ENCODE measurements around the gene NAALADL2. TPM values are rescaled to one million over a fixed set of nuclear protein-coding genes. Genes with fewer than 3 reads are reported as not detected.

Gene NAALADL2
- total and polyA plus RNA-seq, 8 donors, result 0.76 to 15.4 (median 7.9) TPM

GRCh38 chr3:175704366-175705055, 845.4 kb downstream of the NAALADL2 start:
- Histone ChIP-seq H3K4me3 (no peak overlapping the region), H3K4me1 (no peaks in the 10 kb centered on the region), H3K27ac (no peak overlapping the region), H3K27me3 (no peaks in the 10 kb centered on the region), H3K9me3 (no peaks in the 10 kb centered on the region), H3K36me3 (no peaks in the 10 kb centered on the region)
- intact Hi-C loops (cut with DNase I), result no loop called here
- no peak for FAIRE-seq
- ATAC-seq, result no peak
- TF ChIP-seq CTCF (IDR thresholded peaks at IDR 0.05), result no peak
- WGBS, 2 donors, result 83 to 91% methylated on average over 6 of the region's 6 CpGs
- no peak for DNase-seq

- DNase-seq (no peak), ATAC-seq (no peak), FAIRE-seq (no peak)
- Histone ChIP-seq H3K36me3 (no peaks in the 10 kb centered on the region), H3K27me3 (no peaks in the 10 kb centered on the region), H3K9me3 (no peaks in the 10 kb centered on the region), H3K4me3 (no peak overlapping the region), H3K4me1 (no peaks in the 10 kb centered on the region), H3K27ac (no peak overlapping the region)
- intact Hi-C loops (cut with DNase I), result no loop called here
- no peak for TF ChIP-seq CTCF (IDR thresholded peaks at IDR 0.05)
These were observed 854.1 kb downstream of the NAALADL2 start for GRCh38 chr3:175713268-175713667.

GRCh38 chr3:175716446-175716845, 857.3 kb downstream of the NAALADL2 start:
- intact Hi-C loops (cut with DNase I), result no loop called here
- H3K9me3 ChIP-seq, result no peaks in the 10 kb centered on the region
- H3K4me1 ChIP-seq, result no peaks in the 10 kb centered on the region
- no peak for FAIRE-seq
- ATAC-seq, result no peak
- TF ChIP-seq CTCF (IDR thresholded peaks at IDR 0.05), result no peak
- no peak overlapping the region for H3K27ac ChIP-seq
- no peaks in the 10 kb centered on the region for H3K27me3 ChIP-seq
- H3K36me3 ChIP-seq, result no peaks in the 10 kb centered on the region
- H3K4me3 ChIP-seq, result no peak overlapping the region
- WGBS, 2 donors, result 88 to 92% methylated on average over 2 of the region's 2 CpGs
- no peak for DNase-seq

GRCh38 chr3:175726228-175726627, 867.1 kb downstream of the NAALADL2 start:
- Histone ChIP-seq H3K4me1 (peaks cover 0 to 4% (median 0%) of the 10 kb centered on the region in 3 donors), H3K27ac (no peak overlapping the region), H3K9me3 (no peaks in the 10 kb centered on the region), H3K36me3 (no peaks in the 10 kb centered on the region), H3K27me3 (no peaks in the 10 kb centered on the region), H3K4me3 (no peak overlapping the region)
- 10 to 11% methylated on average over 1 of the region's 1 CpG for WGBS, 2 donors
- no peak for TF ChIP-seq CTCF (IDR thresholded peaks at IDR 0.05)
- ATAC-seq, result no peak
- DNase-seq, result no peak
- intact Hi-C loops (cut with DNase I), result no loop called here
- no peak for FAIRE-seq

- no peak for TF ChIP-seq CTCF (IDR thresholded peaks at IDR 0.05)
- Histone ChIP-seq H3K9me3 (no peaks in the 10 kb centered on the region), H3K4me3 (no peak overlapping the region), H3K27ac (no peak overlapping the region), H3K27me3 (no peaks in the 10 kb centered on the region), H3K36me3 (no peaks in the 10 kb centered on the region), H3K4me1 (peaks cover 0 to 4% (median 0%) of the 10 kb centered on the region in 3 donors)
- intact Hi-C loops (cut with DNase I), result no loop called here
- no peak for ATAC-seq
- DNase-seq, result no peak
- 86 to 96% methylated on average over 1 of the region's 1 CpG for WGBS, 2 donors
- FAIRE-seq, result no peak
These were observed 869.4 kb downstream of the NAALADL2 start for GRCh38 chr3:175728566-175728965.
